HG02852 (cell line): ENCODE measurements around the gene CLDN19.
"Not testable (repeated sequence)": the region's sequence is repeated elsewhere in the genome, so short reads cannot be mapped to it uniquely, and the experiment has no call there.

Experiments used
- ATAC-seq: cut with Tn5 transposase; IDR thresholded peaks from one replicate; pipeline ENCODE4 v1.9.1; 2021; ENCODE audit warnings: mild to moderate bottlenecking, moderate library complexity; ENCODE audit not compliant: unreplicated experiment

The CLDN19 gene

GRCh38 chr1:42740851-42741580 lies 980 bp upstream of the CLDN19 start:
- ATAC-seq = no peak

- no peak for ATAC-seq
Measured at GRCh38 chr1:42738678-42739226, 1.3 kb downstream of the CLDN19 start.

- ATAC-seq = no peak
Measured at GRCh38 chr1:42737986-42738677, 1.9 kb downstream of the CLDN19 start.

- ATAC-seq = no peak
Measured at GRCh38 chr1:42737257-42737656, 2.8 kb downstream of the CLDN19 start.

GRCh38 chr1:42736571-42737200 lies 3.4 kb downstream of the CLDN19 start:
- ATAC-seq = no peak

- no peak for ATAC-seq
Measured at GRCh38 chr1:42736152-42736551, 3.9 kb downstream of the CLDN19 start.

GRCh38 chr1:42735477-42736105 lies 4.4 kb downstream of the CLDN19 start:
- no peak for ATAC-seq

- no peak for ATAC-seq
Measured at GRCh38 chr1:42735056-42735455, 5.0 kb downstream of the CLDN19 start.

GRCh38 chr1:42734201-42735035 lies 5.6 kb downstream of the CLDN19 start:
- ATAC-seq = no peak

- ATAC-seq = no peak
Measured at GRCh38 chr1:42733415-42734200, 6.4 kb downstream of the CLDN19 start.

GRCh38 chr1:42732126-42732680 lies 7.8 kb downstream of the CLDN19 start:
- ATAC-seq = no peak

GRCh38 chr1:42731585-42731984 lies 8.5 kb downstream of the CLDN19 start:
- no peak for ATAC-seq

- no peak for ATAC-seq
Measured at GRCh38 chr1:42730988-42731387, 9.0 kb downstream of the CLDN19 start.

GRCh38 chr1:42730002-42730401 lies 10.0 kb downstream of the CLDN19 start:
- ATAC-seq = no peak

GRCh38 chr1:42725820-42726219 lies 14.2 kb downstream of the CLDN19 start:
- not testable (repeated sequence) for ATAC-seq

- no peak for ATAC-seq
Measured at GRCh38 chr1:42723511-42723910, 16.5 kb downstream of the CLDN19 start.

GRCh38 chr1:42722403-42722802 lies 17.6 kb downstream of the CLDN19 start:
- not testable (repeated sequence) for ATAC-seq

GRCh38 chr1:42721926-42722325 lies 18.1 kb downstream of the CLDN19 start:
- ATAC-seq = no peak

- no peak for ATAC-seq
Measured at GRCh38 chr1:42720868-42721267, 19.2 kb downstream of the CLDN19 start.
